H9 (cell line): ENCODE measurements around the gene KHK. TPM values are rescaled to one million over a fixed set of nuclear protein-coding genes. Genes with fewer than 3 reads are reported as not detected.

ENCODE experiments used
- DNase-seq: peaks from one replicate; pipeline ENCODE4 v3.0.0-alpha.2; 2017
- H2AFZ ChIP-seq: one replicate; pipeline ENCODE4 v1.6.1; 2013; ENCODE audit warnings: mild to moderate bottlenecking, low read length, control low read depth, moderate library complexity
- H2AK5ac ChIP-seq: 2 replicates; pipeline ENCODE4 v1.6.1; 2013; ENCODE audit warnings: low read length, control low read depth, mixed read lengths; ENCODE audit not compliant: insufficient read length
- H2BK120ac ChIP-seq: one replicate; pipeline ENCODE4 v1.6.1; 2013; ENCODE audit warnings: low read depth, mild to moderate bottlenecking, low read length, control low read depth, inconsistent platforms; ENCODE audit not compliant: poor library complexity, severe bottlenecking
- H2BK12ac ChIP-seq: 2 replicates; pipeline ENCODE4 v1.6.1; 2013; ENCODE audit warnings: low read length, control low read depth, mixed read lengths, low read depth; ENCODE audit not compliant: insufficient read length
- H2BK15ac ChIP-seq: 2 replicates; pipeline ENCODE4 v1.6.1; 2013; ENCODE audit warnings: low read depth, low read length, control low read depth
- H2BK20ac ChIP-seq: one replicate; pipeline ENCODE4 v1.6.1; 2013; ENCODE audit warnings: low read depth, mild to moderate bottlenecking, low read length, control low read depth, inconsistent platforms; ENCODE audit not compliant: poor library complexity, severe bottlenecking
- H2BK5ac ChIP-seq: 2 replicates; pipeline ENCODE4 v1.6.1; 2013; ENCODE audit warnings: low read length, control low read depth, mixed read lengths; ENCODE audit not compliant: insufficient read length
- H3K14ac ChIP-seq: 2 replicates; pipeline ENCODE4 v1.6.1; 2013; ENCODE audit warnings: low read length, control low read depth; ENCODE audit not compliant: insufficient read depth
- H3K18ac ChIP-seq: 2 replicates; pipeline ENCODE4 v1.6.1; 2013; ENCODE audit warnings: low read depth, mild to moderate bottlenecking, mixed read lengths, low read length, control low read depth; ENCODE audit not compliant: insufficient read length
- H3K23ac ChIP-seq: 2 replicates; pipeline ENCODE4 v1.6.1; 2013; ENCODE audit warnings: low read length, control low read depth, mixed read lengths, low read depth; ENCODE audit not compliant: insufficient read length
- H3K23me2 ChIP-seq: 2 replicates; pipeline ENCODE4 v1.6.1; 2013; ENCODE audit warnings: low read depth, mild to moderate bottlenecking, mixed read lengths, low read length, control low read depth; ENCODE audit not compliant: insufficient read length, poor library complexity, severe bottlenecking
- H3K27ac ChIP-seq: 2 replicates; pipeline ENCODE4 v1.5.1; 2013; ENCODE audit warnings: low read length, control low read depth, mixed read lengths, low read depth; ENCODE audit not compliant: insufficient read length
- H3K27me3 ChIP-seq: 2 replicates; pipeline ENCODE4 v1.6.1; 2013; ENCODE audit warnings: low read length, control low read depth, inconsistent platforms; ENCODE audit not compliant: insufficient read depth
- H3K4ac ChIP-seq: 2 replicates; pipeline ENCODE4 v1.6.1; 2013; ENCODE audit warnings: low read depth, mild to moderate bottlenecking, control low read depth, inconsistent platforms, low read length, moderate library complexity
- H3K4me1 ChIP-seq: 2 replicates; pipeline ENCODE4 v1.6.1; 2013; ENCODE audit warnings: low read length, control low read depth, inconsistent platforms; ENCODE audit not compliant: insufficient read depth
- H3K4me2 ChIP-seq: 2 replicates; pipeline ENCODE4 v1.6.1; 2013; ENCODE audit warnings: low read length, control low read depth, mixed read lengths; ENCODE audit not compliant: insufficient read length, insufficient read depth
- H3K56ac ChIP-seq: 2 replicates; pipeline ENCODE4 v1.6.1; 2013; ENCODE audit warnings: low read depth, mild to moderate bottlenecking, mixed read lengths, low read length, control low read depth; ENCODE audit not compliant: insufficient read length
- H3K79me1 ChIP-seq: 2 replicates; pipeline ENCODE4 v1.6.1; 2013; ENCODE audit warnings: low read depth, mild to moderate bottlenecking, moderate library complexity, low read length, control low read depth, inconsistent platforms; ENCODE audit not compliant: insufficient read depth, poor library complexity, severe bottlenecking
- H3K79me2 ChIP-seq: 2 replicates; pipeline ENCODE4 v1.6.1; 2013; ENCODE audit warnings: low read length, control low read depth, inconsistent platforms; ENCODE audit not compliant: insufficient read depth
- H3K9ac ChIP-seq: 2 replicates; pipeline ENCODE4 v1.6.1; 2013; ENCODE audit warnings: low read length, control low read depth, mixed read lengths; ENCODE audit not compliant: insufficient read length; ENCODE audit errors: extremely low read depth
- H3K9me3 ChIP-seq: one replicate; pipeline ENCODE4 v1.6.1; 2013; ENCODE audit warnings: low read depth, low read length, inconsistent platforms; ENCODE audit not compliant: control insufficient read depth
- H3T11ph ChIP-seq: one replicate; pipeline ENCODE4 v1.6.1; 2013; ENCODE audit warnings: mild to moderate bottlenecking, low read length, control low read depth, inconsistent platforms
- H4K20me1 ChIP-seq: one replicate; pipeline ENCODE4 v1.6.1; 2013; ENCODE audit not compliant: control insufficient read depth, insufficient read length, insufficient read depth
- H4K5ac ChIP-seq: 2 replicates; pipeline ENCODE4 v1.6.1; 2013; ENCODE audit warnings: low read depth, mild to moderate bottlenecking, mixed read lengths, low read length, control low read depth; ENCODE audit not compliant: insufficient read length
- H4K8ac ChIP-seq: replicated peaks from 2 replicates; pipeline ENCODE4 v1.6.1; 2013; ENCODE audit warnings: low read length, control low read depth, mixed read lengths, low read depth; ENCODE audit not compliant: insufficient read length
- H4K91ac ChIP-seq: 2 replicates; pipeline ENCODE4 v1.6.1; 2013; ENCODE audit warnings: low read depth, mild to moderate bottlenecking, moderate library complexity, mixed read lengths, low read length, control low read depth; ENCODE audit not compliant: insufficient read length
- H3K27ac Mint-ChIP-seq, 3 experiments: 2 replicates in 2 of 3; 3 replicates in 1 of 3; pipeline ENCODE4 v1.8.0; 2020 to 2021; ENCODE audit warnings: mixed read lengths in 3 of 3, mild to moderate bottlenecking in 1 of 3, moderate library complexity in 1 of 3
- H3K27me3 Mint-ChIP-seq: 2 replicates; pipeline ENCODE4 v1.8.0; 2021; ENCODE audit warnings: low read depth, mild to moderate bottlenecking, moderate library complexity, mixed read lengths
- H3K36me3 Mint-ChIP-seq, 3 experiments: 2 replicates in 2 of 3; 3 replicates in 1 of 3; pipeline ENCODE4 v1.8.0; 2020 to 2021; ENCODE audit warnings: low read depth in 3 of 3, mixed read lengths in 3 of 3; ENCODE audit not compliant: insufficient read depth in 1 of 3
- H3K4me1 Mint-ChIP-seq, 2 experiments: 2 replicates each; pipeline ENCODE4 v1.8.0; 2020; ENCODE audit warnings: mixed read lengths in 2 of 2
- H3K4me3 Mint-ChIP-seq, 2 experiments: 2 replicates in 1 of 2; 3 replicates in 1 of 2; pipeline ENCODE4 v1.8.0; 2020 to 2021; ENCODE audit warnings: mild to moderate bottlenecking in 2 of 2, mixed read lengths in 2 of 2, moderate library complexity in 1 of 2
- H3K9me3 Mint-ChIP-seq, 2 experiments: 2 replicates in 1 of 2; 3 replicates in 1 of 2; pipeline ENCODE4 v1.8.0; 2020; ENCODE audit warnings: mild to moderate bottlenecking in 2 of 2, mixed read lengths in 2 of 2, moderate library complexity in 1 of 2
- CTCF ChIP-seq: fragments of 200-600 bp; sonication (generic); conservative IDR thresholded peaks from 3 replicates; pipeline ENCODE4 v1.8.0; 2021; ENCODE audit warnings: antibody characterized with exemption, mild to moderate bottlenecking
- WGBS: extraction: QIAGEN DNeasy Blood & Tissue Kit; methylation state at CpG from one replicate; pipeline ENCODE4 v1.1.7; 2013; ENCODE audit warnings: missing lambda C conversion rate, low lambda C conversion rate, mixed read lengths; ENCODE audit not compliant: insufficient read length; ENCODE audit errors: extremely low coverage; 5-methylcytosine and 5-hydroxymethylcytosine counted together
- total RNA-seq: library from RNA; stranded (reverse); gene quantifications from 2 replicates; pipeline ENCODE4 v1.2.1, GENCODE V29; 2021

KHK gene
- total RNA-seq, 1 experiment from 2014 or later = 12.1 TPM

- peak overlapping the region in 1 of 3 experiments; percentile 83; a peak in 2 of 7 replicates for H3K27ac Mint-ChIP-seq
- DNase-seq = no peak
- H2BK12ac ChIP-seq = no peak overlapping the region
These were observed 7.1 kb downstream of the KHK start for GRCh38 chr2:27093430-27094352.

More at GRCh38 chr2:27093430-27094352, 7.1 kb downstream of the KHK start:
- Histone ChIP-seq H3K79me1 (no peaks in the 10 kb centered on the region), H2BK20ac (no peak overlapping the region), H3K27ac (no peak overlapping the region), H3K27me3 (no peaks in the 10 kb centered on the region), H2AK5ac (no peak overlapping the region), H3K14ac (no peak overlapping the region), H3T11ph (no peak overlapping the region), H3K18ac (no peak overlapping the region), H3K23me2 (no peaks in the 10 kb centered on the region), H4K8ac (no peak overlapping the region), H2AFZ (no peak overlapping the region), H4K5ac (no peak overlapping the region), H3K4me1 (no peaks in the 10 kb centered on the region), H2BK120ac (no peak overlapping the region), H3K79me2 (no peaks in the 10 kb centered on the region), H4K20me1 (peaks cover 3% of the 10 kb centered on the region), H3K9ac (no peak overlapping the region), H3K23ac (no peak overlapping the region), H4K91ac (no peak overlapping the region), H2BK15ac (no peak overlapping the region), H3K4ac (no peak overlapping the region), H3K4me2 (no peak overlapping the region), H3K9me3 (no peaks in the 10 kb centered on the region), H2BK5ac (no peak overlapping the region), H3K56ac (no peak overlapping the region)
- no peaks in the 10 kb centered on the region; a peak in 1 of 5 replicates for H3K9me3 Mint-ChIP-seq
- no peak for TF ChIP-seq CTCF
- no peaks in the 10 kb centered on the region; the same call in 1 of the 2 replicates for H3K27me3 Mint-ChIP-seq
- no peaks in the 10 kb centered on the region; a peak in 1 of 7 replicates for H3K36me3 Mint-ChIP-seq
- no CpG with 5 or more reads among the region's 6 CpGs for WGBS
- H3K4me3 Mint-ChIP-seq = no peak overlapping the region
- peaks cover 6 to 8% of the 10 kb centered on the region in 2 experiments for H3K4me1 Mint-ChIP-seq
